ENCODE results near the gene TMEM108.
A peak's percentile ranks its signal among the peaks of the same experiment; 100 is the strongest.

Gene TMEM108

GRCh38 chr3:133138017-133138416 is 99.8 kb downstream of the TMEM108 start:
- Histone ChIP-seq H3K36me3 (ENCODE audit: control insufficient read depth, insufficient read depth, low read length) (no peaks in the 10 kb centered on the region), H3K4me3 (replicated peaks; ENCODE audit: low read depth, low read length) (no peak overlapping the region), H3K27me3 (replicated peaks; ENCODE audit: control insufficient read depth, insufficient read depth, low read length) (no peaks in the 10 kb centered on the region)
- no peak for TF ChIP-seq CTCF (IDR thresholded peaks at IDR 0.05; ENCODE audit: insufficient read depth, low read length, poor library complexity, severe bottlenecking)
- DNase-seq (ENCODE audit: extremely low read depth, insufficient read length), result peak; percentile 60

- Histone ChIP-seq H3K27me3 (replicated peaks; ENCODE audit: control insufficient read depth, insufficient read depth, low read length) (no peaks in the 10 kb centered on the region), H3K36me3 (ENCODE audit: control insufficient read depth, insufficient read depth, low read length) (no peaks in the 10 kb centered on the region), H3K4me3 (replicated peaks; ENCODE audit: low read depth, low read length) (no peak overlapping the region)
- no peak for TF ChIP-seq CTCF (IDR thresholded peaks at IDR 0.05; ENCODE audit: insufficient read depth, low read length, poor library complexity, severe bottlenecking)
- no peak for DNase-seq (ENCODE audit: extremely low read depth, insufficient read length)
Measured at GRCh38 chr3:133152056-133152455, 113.9 kb downstream of the TMEM108 start.

GRCh38 chr3:133152681-133153220 is 114.6 kb downstream of the TMEM108 start:
- Histone ChIP-seq H3K36me3 (ENCODE audit: control insufficient read depth, insufficient read depth, low read length) (no peaks in the 10 kb centered on the region), H3K4me3 (replicated peaks; ENCODE audit: low read depth, low read length) (no peak overlapping the region), H3K27me3 (replicated peaks; ENCODE audit: control insufficient read depth, insufficient read depth, low read length) (no peaks in the 10 kb centered on the region)
- DNase-seq (ENCODE audit: extremely low read depth, insufficient read length), result no peak
- no peak for TF ChIP-seq CTCF (IDR thresholded peaks at IDR 0.05; ENCODE audit: insufficient read depth, low read length, poor library complexity, severe bottlenecking)

- Histone ChIP-seq H3K36me3 (ENCODE audit: control insufficient read depth, insufficient read depth, low read length) (no peaks in the 10 kb centered on the region), H3K27me3 (replicated peaks; ENCODE audit: control insufficient read depth, insufficient read depth, low read length) (no peaks in the 10 kb centered on the region), H3K4me3 (replicated peaks; ENCODE audit: low read depth, low read length) (no peak overlapping the region)
- DNase-seq (ENCODE audit: extremely low read depth, insufficient read length), result no peak
- TF ChIP-seq CTCF (IDR thresholded peaks at IDR 0.05; ENCODE audit: insufficient read depth, low read length, poor library complexity, severe bottlenecking), result no peak
Measured at GRCh38 chr3:133153382-133153781, 115.2 kb downstream of the TMEM108 start.

- Histone ChIP-seq H3K36me3 (ENCODE audit: control insufficient read depth, insufficient read depth, low read length) (no peaks in the 10 kb centered on the region), H3K4me3 (replicated peaks; ENCODE audit: low read depth, low read length) (no peak overlapping the region), H3K27me3 (replicated peaks; ENCODE audit: control insufficient read depth, insufficient read depth, low read length) (no peaks in the 10 kb centered on the region)
- no peak for DNase-seq (ENCODE audit: extremely low read depth, insufficient read length)
- TF ChIP-seq CTCF (IDR thresholded peaks at IDR 0.05; ENCODE audit: insufficient read depth, low read length, poor library complexity, severe bottlenecking), result no peak
Measured at GRCh38 chr3:133157716-133158115, 119.5 kb downstream of the TMEM108 start.

GRCh38 chr3:133158686-133159085 is 120.5 kb downstream of the TMEM108 start:
- Histone ChIP-seq H3K27me3 (replicated peaks; ENCODE audit: control insufficient read depth, insufficient read depth, low read length) (no peaks in the 10 kb centered on the region), H3K4me3 (replicated peaks; ENCODE audit: low read depth, low read length) (no peak overlapping the region), H3K36me3 (ENCODE audit: control insufficient read depth, insufficient read depth, low read length) (no peaks in the 10 kb centered on the region)
- no peak for DNase-seq (ENCODE audit: extremely low read depth, insufficient read length)
- no peak for TF ChIP-seq CTCF (IDR thresholded peaks at IDR 0.05; ENCODE audit: insufficient read depth, low read length, poor library complexity, severe bottlenecking)

All from GM06990 (cell line).